ENCODE results near the gene SORCS3. TPM values are rescaled to one million over a fixed set of nuclear protein-coding genes. Genes with fewer than 3 reads are reported as not detected.

The SORCS3 gene
- total RNA-seq, 1 donor from 2014 or later = 1.00 TPM

DNA sequence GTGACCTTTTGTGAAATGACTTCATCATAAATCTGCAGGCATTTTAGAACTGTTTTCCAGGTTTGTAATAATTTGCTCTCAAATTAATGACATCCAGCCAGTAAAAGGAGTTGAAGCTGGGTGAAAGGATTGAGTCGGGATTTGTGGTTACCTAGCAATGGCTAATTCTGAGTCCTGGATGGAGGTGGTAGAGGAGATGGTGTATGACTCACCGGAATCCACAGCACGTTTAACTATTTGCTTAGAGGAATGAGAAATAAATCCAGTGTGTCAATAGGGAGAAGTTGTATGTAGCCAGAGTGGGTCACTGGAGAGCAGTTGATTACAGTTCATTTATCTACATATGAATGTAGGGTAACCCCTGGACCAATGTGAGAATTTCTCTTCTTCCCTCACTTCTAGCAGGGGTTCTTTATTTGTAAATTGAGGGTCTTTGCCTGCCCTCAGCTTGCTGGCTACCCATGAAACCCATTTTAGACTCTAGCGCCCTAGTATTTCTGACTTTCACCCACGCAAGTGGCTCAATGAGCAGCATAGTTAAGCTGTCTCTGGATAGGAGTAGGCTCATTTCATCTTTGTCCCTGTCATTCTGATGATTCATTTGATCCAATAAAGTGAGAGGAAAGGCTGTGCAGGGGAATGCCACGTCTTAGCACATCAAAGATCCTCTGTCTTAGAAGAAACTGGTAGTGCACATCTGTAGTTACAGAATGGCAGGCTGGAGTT lies 547.8 kb downstream of the SORCS3 start:
- TF ChIP-seq, protein P1, sequence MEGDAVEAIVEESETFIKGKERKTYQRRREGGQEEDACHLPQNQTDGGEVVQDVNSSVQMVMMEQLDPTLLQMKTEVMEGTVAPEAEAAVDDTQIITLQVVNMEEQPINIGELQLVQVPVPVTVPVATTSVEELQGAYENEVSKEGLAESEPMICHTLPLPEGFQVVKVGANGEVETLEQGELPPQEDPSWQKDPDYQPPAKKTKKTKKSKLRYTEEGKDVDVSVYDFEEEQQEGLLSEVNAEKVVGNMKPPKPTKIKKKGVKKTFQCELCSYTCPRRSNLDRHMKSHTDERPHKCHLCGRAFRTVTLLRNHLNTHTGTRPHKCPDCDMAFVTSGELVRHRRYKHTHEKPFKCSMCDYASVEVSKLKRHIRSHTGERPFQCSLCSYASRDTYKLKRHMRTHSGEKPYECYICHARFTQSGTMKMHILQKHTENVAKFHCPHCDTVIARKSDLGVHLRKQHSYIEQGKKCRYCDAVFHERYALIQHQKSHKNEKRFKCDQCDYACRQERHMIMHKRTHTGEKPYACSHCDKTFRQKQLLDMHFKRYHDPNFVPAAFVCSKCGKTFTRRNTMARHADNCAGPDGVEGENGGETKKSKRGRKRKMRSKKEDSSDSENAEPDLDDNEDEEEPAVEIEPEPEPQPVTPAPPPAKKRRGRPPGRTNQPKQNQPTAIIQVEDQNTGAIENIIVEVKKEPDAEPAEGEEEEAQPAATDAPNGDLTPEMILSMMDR (IDR thresholded peaks at IDR 0.05; ENCODE audit: insufficient read depth, low read depth, low read length) = no peak
- TF ChIP-seq EZH2 (IDR thresholded peaks at IDR 0.05; ENCODE audit: insufficient read depth, low read length) = no peak
- no peak overlapping the region for H3K4me3 ChIP-seq (ENCODE audit: insufficient read depth, low read depth, low read length)
- no peak overlapping the region for H3K4me3 Mint-ChIP-seq (ENCODE audit: unreplicated experiment)
- peak overlapping the region; percentile 84 for H3K27ac Mint-ChIP-seq (ENCODE audit: unreplicated experiment)
- H3K9ac ChIP-seq (ENCODE audit: low read length) = peak overlapping the region; percentile 65
- no peak overlapping the region for H2AFZ ChIP-seq (ENCODE audit: low read depth, low read length)
- DNase-seq (ENCODE audit: low read depth) = peak; percentile 89
- H3K36me3 Mint-ChIP-seq (ENCODE audit: low read depth, unreplicated experiment) = no peaks in the 10 kb centered on the region
- peaks cover 30% of the 10 kb centered on the region for H3K4me1 Mint-ChIP-seq (ENCODE audit: low read depth, unreplicated experiment)
- peaks cover 2% of the 10 kb centered on the region for H3K9me3 Mint-ChIP-seq (ENCODE audit: unreplicated experiment)
- H4K20me1 ChIP-seq (ENCODE audit: insufficient read depth, low read length) = no peaks in the 10 kb centered on the region
- no peaks in the 10 kb centered on the region for H3K27me3 ChIP-seq (ENCODE audit: insufficient read depth, low read length)
- no peaks in the 10 kb centered on the region for H3K9me3 ChIP-seq (ENCODE audit: insufficient read depth, low read depth, low read length)
- H3K27ac ChIP-seq (ENCODE audit: low read depth, low read length) = peak overlapping the region; percentile 82
- H3K79me2 ChIP-seq (ENCODE audit: insufficient read depth, low read length) = no peaks in the 10 kb centered on the region
- FAIRE-seq = peak; percentile 41
- peaks cover 14% of the 10 kb centered on the region for H3K4me1 ChIP-seq (ENCODE audit: insufficient read depth, low read length)
- H3K36me3 ChIP-seq (ENCODE audit: insufficient read depth, low read length) = no peaks in the 10 kb centered on the region
- H3K4me2 ChIP-seq (ENCODE audit: low read length) = peak overlapping the region; percentile 72
- no peaks in the 10 kb centered on the region for H3K27me3 Mint-ChIP-seq (ENCODE audit: low read depth, unreplicated experiment)

DNA sequence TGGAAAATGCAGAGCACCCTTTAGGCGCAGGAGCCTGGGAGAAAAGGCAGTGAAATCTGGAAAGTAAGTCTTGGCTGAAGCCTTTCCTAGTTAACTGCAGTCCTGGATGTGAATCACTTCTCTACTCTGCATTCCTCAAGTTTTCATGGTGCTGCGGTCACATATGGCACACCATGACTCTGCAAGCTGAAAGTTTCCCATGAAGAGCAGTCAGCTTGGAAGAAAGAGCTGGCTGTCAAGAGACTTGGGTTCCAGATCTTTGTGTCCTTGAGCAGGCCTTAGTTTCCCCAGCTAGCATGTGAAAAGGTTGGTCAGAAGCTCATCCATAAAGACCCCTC lies 548.3 kb downstream of the SORCS3 start:
- peaks cover 30% of the 10 kb centered on the region for H3K4me1 Mint-ChIP-seq (ENCODE audit: low read depth, unreplicated experiment)
- TF ChIP-seq, protein P1 (IDR thresholded peaks at IDR 0.05; ENCODE audit: insufficient read depth, low read depth, low read length) = no peak
- no peak for TF ChIP-seq EZH2 (IDR thresholded peaks at IDR 0.05; ENCODE audit: insufficient read depth, low read length)
- H3K27ac ChIP-seq (ENCODE audit: low read depth, low read length) = peak overlapping the region; percentile 82
- no peak overlapping the region for H3K4me3 Mint-ChIP-seq (ENCODE audit: unreplicated experiment)
- H3K9me3 Mint-ChIP-seq (ENCODE audit: unreplicated experiment) = peaks cover 2% of the 10 kb centered on the region
- H3K9me3 ChIP-seq (ENCODE audit: insufficient read depth, low read depth, low read length) = no peaks in the 10 kb centered on the region
- no peaks in the 10 kb centered on the region for H3K27me3 Mint-ChIP-seq (ENCODE audit: low read depth, unreplicated experiment)
- no peaks in the 10 kb centered on the region for H3K79me2 ChIP-seq (ENCODE audit: insufficient read depth, low read length)
- H3K4me1 ChIP-seq (ENCODE audit: insufficient read depth, low read length) = peaks cover 14% of the 10 kb centered on the region
- no peaks in the 10 kb centered on the region for H3K36me3 Mint-ChIP-seq (ENCODE audit: low read depth, unreplicated experiment)
- no peak overlapping the region for H2AFZ ChIP-seq (ENCODE audit: low read depth, low read length)
- peak overlapping the region; percentile 65 for H3K9ac ChIP-seq (ENCODE audit: low read length)
- no peaks in the 10 kb centered on the region for H4K20me1 ChIP-seq (ENCODE audit: insufficient read depth, low read length)
- H3K4me2 ChIP-seq (ENCODE audit: low read length) = peak overlapping the region; percentile 72
- no peak overlapping the region for H3K4me3 ChIP-seq (ENCODE audit: insufficient read depth, low read depth, low read length)
- no peaks in the 10 kb centered on the region for H3K36me3 ChIP-seq (ENCODE audit: insufficient read depth, low read length)
- peak overlapping the region; percentile 84 for H3K27ac Mint-ChIP-seq (ENCODE audit: unreplicated experiment)
- no peaks in the 10 kb centered on the region for H3K27me3 ChIP-seq (ENCODE audit: insufficient read depth, low read length)
- no peak for FAIRE-seq
- peak; percentile 82 for DNase-seq (ENCODE audit: low read depth)

DNA sequence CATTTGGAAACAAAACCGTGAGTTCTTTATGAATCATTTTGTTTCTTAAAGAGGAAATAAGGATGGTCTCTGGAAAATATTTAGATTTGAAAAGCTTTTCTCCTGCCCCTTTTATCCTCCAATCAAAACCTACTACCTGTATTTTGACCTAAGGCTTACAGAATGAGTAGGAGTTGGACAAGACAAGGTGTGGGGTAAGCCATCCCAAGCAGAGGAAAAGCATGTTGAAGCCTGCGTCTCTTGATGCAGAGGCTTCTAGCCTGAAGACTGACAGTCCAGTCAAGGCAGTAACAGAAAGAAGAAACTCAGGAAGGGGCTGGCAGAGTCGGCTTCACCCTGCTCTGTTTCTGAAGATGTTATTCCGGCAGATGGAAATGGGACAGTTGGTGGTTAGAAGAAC lies 551.1 kb downstream of the SORCS3 start:
- TF ChIP-seq, protein P1 (IDR thresholded peaks at IDR 0.05; ENCODE audit: insufficient read depth, low read depth, low read length) = no peak
- no peak overlapping the region for H3K4me2 ChIP-seq (ENCODE audit: low read length)
- Mint-ChIP-seq H3K27me3 (ENCODE audit: low read depth, unreplicated experiment) (no peaks in the 10 kb centered on the region), H3K9me3 (ENCODE audit: unreplicated experiment) (peaks cover under 1% of the 10 kb centered on the region), H3K27ac (ENCODE audit: unreplicated experiment) (no peak overlapping the region), H3K4me1 (ENCODE audit: low read depth, unreplicated experiment) (peaks cover 27% of the 10 kb centered on the region), H3K36me3 (ENCODE audit: low read depth, unreplicated experiment) (no peaks in the 10 kb centered on the region), H3K4me3 (ENCODE audit: unreplicated experiment) (no peak overlapping the region)
- H3K9ac ChIP-seq (ENCODE audit: low read length) = no peak overlapping the region
- peaks cover 14% of the 10 kb centered on the region for H3K4me1 ChIP-seq (ENCODE audit: insufficient read depth, low read length)
- H3K79me2 ChIP-seq (ENCODE audit: insufficient read depth, low read length) = no peaks in the 10 kb centered on the region
- no peak overlapping the region for H3K27ac ChIP-seq (ENCODE audit: low read depth, low read length)
- H4K20me1 ChIP-seq (ENCODE audit: insufficient read depth, low read length) = no peaks in the 10 kb centered on the region
- DNase-seq (ENCODE audit: low read depth) (no peak), FAIRE-seq (no peak)
- no peaks in the 10 kb centered on the region for H3K36me3 ChIP-seq (ENCODE audit: insufficient read depth, low read length)
- H3K4me3 ChIP-seq (ENCODE audit: insufficient read depth, low read depth, low read length) = no peak overlapping the region
- no peak overlapping the region for H2AFZ ChIP-seq (ENCODE audit: low read depth, low read length)
- no peaks in the 10 kb centered on the region for H3K27me3 ChIP-seq (ENCODE audit: insufficient read depth, low read length)
- no peaks in the 10 kb centered on the region for H3K9me3 ChIP-seq (ENCODE audit: insufficient read depth, low read depth, low read length)
